Left lung (tissue), 10 donors: ENCODE results near the gene PCK1. TPM values are rescaled to one million over a fixed set of nuclear protein-coding genes. Genes with fewer than 3 reads are reported as not detected.

Source experiments
- ATAC-seq: fragments of 200-7000 bp; cut with Tn5 transposase; one replicate; pipeline ENCODE4 v1.9.1; 2020; ENCODE audit warnings: moderate library complexity
- DNase-seq, 4 donors: peaks; one replicate each; pipeline ENCODE4 v3.0.0-alpha.2; 2013 to 2020
- H3K27ac ChIP-seq, 2 donors: fragments of 200-600 bp; sonication (generic) in 1 of 2; one replicate each; pipeline versions ENCODE4 v1.5.0 to v1.8.0; 2020 to 2021
- H3K27me3 ChIP-seq, 2 donors: fragments of 200-600 bp; sonication (generic) in 1 of 2; one replicate each; pipeline versions ENCODE4 v1.5.0 to v1.8.0; 2020 to 2021
- H3K36me3 ChIP-seq, 2 donors: fragments of 200-600 bp; sonication (generic) in 1 of 2; one replicate each; pipeline versions ENCODE4 v1.5.0 to v1.8.0; 2020 to 2021
- H3K4me1 ChIP-seq, 2 donors: fragments of 200-600 bp; one replicate each; pipeline ENCODE4 v1.8.0; 2021
- H3K4me3 ChIP-seq, 2 donors: fragments of 200-600 bp; sonication (generic) in 1 of 2; one replicate each; pipeline versions ENCODE4 v1.5.0 to v1.8.0; 2020 to 2021; ENCODE audit warnings: mild to moderate bottlenecking in 1 of 2
- H3K9me3 ChIP-seq, 2 donors: fragments of 200-600 bp; sonication (generic) in 1 of 2; one replicate each; pipeline versions ENCODE4 v1.5.0 to v1.8.0; 2020 to 2021
- CTCF ChIP-seq, 2 donors: fragments of 200-600 bp; sonication (generic) in 1 of 2; IDR thresholded peaks; one replicate each; pipeline versions ENCODE4 v1.5.0 to v1.8.0; 2021; ENCODE audit warnings: antibody characterized with exemption in 2 of 2
- intact Hi-C, 2 donors: fragments of 100-400 bp; cut with DNase I; formaldehyde crosslinking; loops; one replicate each; pipeline versions ENCODE4 v1.11.2 to v1.14.2; 2022
- polyA plus RNA-seq, 6 donors: library from polyadenylated mRNA; unstranded; fragments of 120-200 nt; gene quantifications; one replicate each; pipeline ENCODE4 v1.2.1, GENCODE V29; 2013; ENCODE audit not compliant: insufficient read length in 6 of 6
- total RNA-seq, 2 donors: library from RNA; stranded (reverse); fragmentation: NEBNext Ultra II Directional; extraction: Animal tissue kit (Norgen Biotek cat#: 25700); gene quantifications; one replicate each; pipeline ENCODE4 v1.2.1, GENCODE V29; 2021
- donor health status: DM: no; HTN: yes; CAD: no.
- donor health status: DM: no; HTN: no; CAD: no.

Gene PCK1
- total and polyA plus RNA-seq, 8 donors: 0.08 to 0.41 (median 0.29) TPM; not detected in 2

GRCh38 chr20:57601211-57601570, 40.3 kb downstream of the PCK1 start:
- no peaks in the 10 kb centered on the region for H3K36me3 ChIP-seq
- no peak overlapping the region for H3K4me3 ChIP-seq
- H3K27ac ChIP-seq: no peak overlapping the region
- peaks cover 0 to 4% of the 10 kb centered on the region in 2 donors for H3K27me3 ChIP-seq
- H3K4me1 ChIP-seq: peaks cover 0 to 7% of the 10 kb centered on the region in 2 donors
- intact Hi-C loops: no loop called here
- ATAC-seq (no peak), DNase-seq (no peak)
- TF ChIP-seq CTCF (IDR thresholded peaks at IDR 0.05): no peak
- H3K9me3 ChIP-seq: no peaks in the 10 kb centered on the region

GRCh38 chr20:57601737-57602136, 40.8 kb downstream of the PCK1 start:
- no peak for TF ChIP-seq CTCF (IDR thresholded peaks at IDR 0.05)
- ATAC-seq: no peak
- Histone ChIP-seq H3K4me3 (no peak overlapping the region), H3K9me3 (no peaks in the 10 kb centered on the region), H3K27me3 (peaks cover 0 to under 1% of the 10 kb centered on the region in 2 donors), H3K4me1 (peaks cover 0 to 6% of the 10 kb centered on the region in 2 donors), H3K36me3 (no peaks in the 10 kb centered on the region), H3K27ac (no peak overlapping the region)
- DNase-seq: no peak
- intact Hi-C loops: no loop called here

DNA sequence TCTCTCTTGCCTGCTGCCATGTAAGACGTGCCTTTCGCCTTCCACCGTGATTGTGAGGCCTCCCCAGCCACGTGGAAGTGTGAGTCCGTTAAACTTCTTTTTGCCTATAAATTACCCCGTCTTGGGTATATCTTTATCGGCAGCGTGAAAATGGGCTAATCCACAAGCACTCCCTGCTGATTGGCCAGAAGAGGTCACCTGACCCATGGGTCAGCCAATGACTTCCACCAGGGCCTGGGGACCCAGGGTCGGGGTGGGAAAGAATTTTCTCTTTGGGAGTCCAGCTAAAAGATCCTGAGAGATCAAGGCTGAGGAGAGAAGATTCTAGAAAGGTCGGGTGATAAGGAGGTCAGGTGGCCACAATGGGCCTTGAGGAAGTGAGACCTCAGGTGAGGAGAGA, 42.2 kb downstream of the PCK1 start:
- no peak for ATAC-seq
- intact Hi-C loops: no loop called here

GRCh38 chr20:57605045-57605444, 44.1 kb downstream of the PCK1 start:
- intact Hi-C loops: no loop called here
- no peak for ATAC-seq
- no peak for DNase-seq
- TF ChIP-seq CTCF (IDR thresholded peaks at IDR 0.05): no peak
- H3K9me3 ChIP-seq: no peaks in the 10 kb centered on the region
- peaks cover 0 to 16% of the 10 kb centered on the region in 2 donors for H3K27me3 ChIP-seq
- H3K36me3 ChIP-seq: no peaks in the 10 kb centered on the region
- no peak overlapping the region for H3K4me3 ChIP-seq
- no peaks in the 10 kb centered on the region for H3K4me1 ChIP-seq
- no peak overlapping the region for H3K27ac ChIP-seq

More for the DNA sequence above, 42.2 kb downstream of the PCK1 start:
- no peak for TF ChIP-seq CTCF (IDR thresholded peaks at IDR 0.05)
- no peak overlapping the region for H3K27ac ChIP-seq
- no peak overlapping the region for H3K4me3 ChIP-seq
- H3K9me3 ChIP-seq: no peaks in the 10 kb centered on the region
- H3K4me1 ChIP-seq: no peaks in the 10 kb centered on the region
- H3K27me3 ChIP-seq: peaks cover 0 to 1% of the 10 kb centered on the region in 2 donors
- peak in 1 of 4 donors; percentile 8 for DNase-seq
- no peaks in the 10 kb centered on the region for H3K36me3 ChIP-seq

GRCh38 chr20:57605878-57606277, 45.0 kb downstream of the PCK1 start:
- TF ChIP-seq CTCF (IDR thresholded peaks at IDR 0.05): no peak
- no peak overlapping the region for H3K4me3 ChIP-seq
- no peaks in the 10 kb centered on the region for H3K4me1 ChIP-seq
- H3K27me3 ChIP-seq: peaks cover 0 to 23% of the 10 kb centered on the region in 2 donors
- no peak for ATAC-seq
- H3K36me3 ChIP-seq: no peaks in the 10 kb centered on the region
- H3K27ac ChIP-seq: no peak overlapping the region
- DNase-seq: no peak
- intact Hi-C loops: no loop called here
- H3K9me3 ChIP-seq: no peaks in the 10 kb centered on the region
